G401 (cell line): ENCODE measurements around the gene CBL. TPM values are rescaled to one million over a fixed set of nuclear protein-coding genes. Genes with fewer than 3 reads are reported as not detected.
"Not testable (repeated sequence)": the region's sequence is repeated elsewhere in the genome, so short reads cannot be mapped to it uniquely, and the experiment has no call there.

ENCODE experiments used
- DNase-seq: peaks from one replicate; pipeline ENCODE4 v3.0.0-alpha.2; 2015; ENCODE audit warnings: low spot score
- in situ Hi-C: cut with HindIII; loops from 2 replicates; pipeline ENCODE4 v1.10.0; 2016; ENCODE audit warnings: low sequenced_read_pairs, mixed read lengths
- total RNA-seq: library from RNA; depleted of rRNA; stranded (reverse); fragments of >200 nt; shearing (Covaris generic); gene quantifications from 2 replicates; pipeline ENCODE4 v1.2.3, GENCODE V29; 2014; rRNA removed

Gene CBL
- total RNA-seq = 4.9 and 11.7 TPM in 2 replicates

DNA sequence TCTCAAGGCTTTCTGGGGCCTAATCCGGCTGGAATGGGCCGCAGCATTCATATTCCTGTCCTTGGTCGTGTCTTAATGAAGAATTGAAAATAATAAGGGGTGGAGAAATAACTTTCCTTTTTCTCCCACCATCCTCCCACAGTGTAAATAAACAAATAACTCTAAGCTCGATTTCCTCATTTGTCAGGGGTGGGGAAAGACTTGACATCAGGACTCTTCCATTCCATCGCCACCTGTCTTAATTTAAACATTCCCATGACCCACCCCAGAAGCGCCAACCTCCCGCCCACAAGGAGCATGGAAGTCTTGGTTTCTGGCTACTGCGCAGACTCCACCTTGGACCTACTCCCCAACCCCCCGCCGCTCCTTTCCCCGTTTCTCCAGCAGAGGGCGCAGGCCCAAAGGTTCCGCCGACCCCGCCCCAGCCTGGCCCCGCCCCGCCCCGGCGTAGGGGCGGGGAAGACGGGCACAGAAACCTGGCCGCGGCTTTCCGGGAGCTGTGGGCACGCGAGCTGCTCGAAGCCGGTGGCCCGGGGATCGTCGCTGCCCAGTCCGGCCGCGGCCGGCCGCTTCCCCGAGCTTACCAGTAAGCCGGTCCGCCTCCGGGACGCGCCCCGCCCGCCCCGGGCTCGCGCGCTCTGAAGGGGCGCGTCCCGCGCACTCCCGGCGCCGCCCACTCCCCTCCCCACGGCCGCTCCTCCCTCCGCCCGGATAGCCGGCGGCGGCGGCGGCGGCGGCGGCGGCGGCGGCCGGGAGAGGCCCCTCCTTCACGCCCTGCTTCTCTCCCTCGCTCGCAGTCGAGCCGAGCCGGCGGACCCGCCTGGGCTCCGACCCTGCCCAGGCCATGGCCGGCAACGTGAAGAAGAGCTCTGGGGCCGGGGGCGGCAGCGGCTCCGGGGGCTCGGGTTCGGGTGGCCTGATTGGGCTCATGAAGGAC, at the start of gene CBL:
CBL (plus strand) TSS at position 766 of the 937 bp plus-strand sequence; CDS start at position 845, 79 bp downstream.
- peak; percentile 94 for DNase-seq
- in situ Hi-C loops = no loop called here

DNA sequence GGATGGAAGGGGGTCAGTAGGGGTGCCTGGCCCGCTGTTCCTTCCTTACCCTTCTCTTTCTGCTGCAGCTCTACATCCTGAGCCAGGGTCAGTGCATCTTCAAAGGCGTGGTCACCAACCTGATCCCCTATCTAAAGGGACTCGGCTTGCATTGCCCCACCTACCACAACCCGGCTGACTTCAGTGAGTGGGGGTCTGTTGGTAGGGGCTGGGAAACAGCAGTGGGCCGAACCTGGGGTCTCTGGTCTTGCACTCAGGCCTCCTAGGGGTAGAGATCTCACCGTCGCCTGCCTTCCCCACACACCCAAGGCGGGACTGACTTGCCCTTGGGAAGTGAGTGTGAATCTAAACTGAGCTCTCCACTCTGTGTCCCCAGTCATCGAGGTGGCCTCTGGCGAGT, 49.6 kb upstream of the CBL start:
- in situ Hi-C loops = no loop called here
- no peak for DNase-seq

DNA sequence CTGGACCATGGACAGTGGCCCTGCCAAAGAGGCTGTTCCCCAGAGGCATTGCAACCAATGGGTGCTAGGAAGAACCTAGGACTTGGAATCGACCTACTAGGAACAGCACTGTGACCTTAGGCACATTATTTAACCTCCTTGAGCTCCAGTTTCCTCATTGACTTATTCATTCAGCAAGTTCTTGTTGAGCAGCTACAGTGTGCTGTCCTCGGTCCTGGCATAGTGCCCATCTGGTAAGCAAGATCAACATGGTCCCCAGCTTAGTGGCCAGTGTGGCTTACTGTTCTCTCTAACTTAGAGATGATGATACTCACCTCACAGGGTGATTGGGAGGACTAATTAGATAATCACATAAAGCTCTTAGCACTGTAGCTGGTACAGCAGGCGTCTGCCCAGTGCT, 49.1 kb upstream of the CBL start:
- no peak for DNase-seq
- in situ Hi-C loops = no loop called here

DNA sequence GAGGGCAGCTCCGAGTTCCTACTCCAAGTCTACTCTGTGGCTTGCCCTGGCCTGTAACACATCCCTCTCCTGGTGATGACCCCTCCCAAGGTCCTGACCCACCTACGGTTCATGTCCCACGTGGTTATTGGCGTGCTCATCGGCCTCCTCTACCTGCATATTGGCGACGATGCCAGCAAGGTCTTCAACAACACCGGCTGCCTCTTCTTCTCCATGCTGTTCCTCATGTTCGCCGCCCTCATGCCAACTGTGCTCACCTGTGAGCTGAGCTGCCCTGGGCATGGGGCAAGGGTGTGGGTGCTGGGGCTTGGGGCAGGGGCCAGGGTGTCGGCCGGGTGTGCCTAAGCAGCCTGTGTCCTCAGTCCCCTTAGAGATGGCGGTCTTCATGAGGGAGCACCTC, 47.7 kb upstream of the CBL start:
- in situ Hi-C loops = no loop called here
- no peak for DNase-seq

DNA sequence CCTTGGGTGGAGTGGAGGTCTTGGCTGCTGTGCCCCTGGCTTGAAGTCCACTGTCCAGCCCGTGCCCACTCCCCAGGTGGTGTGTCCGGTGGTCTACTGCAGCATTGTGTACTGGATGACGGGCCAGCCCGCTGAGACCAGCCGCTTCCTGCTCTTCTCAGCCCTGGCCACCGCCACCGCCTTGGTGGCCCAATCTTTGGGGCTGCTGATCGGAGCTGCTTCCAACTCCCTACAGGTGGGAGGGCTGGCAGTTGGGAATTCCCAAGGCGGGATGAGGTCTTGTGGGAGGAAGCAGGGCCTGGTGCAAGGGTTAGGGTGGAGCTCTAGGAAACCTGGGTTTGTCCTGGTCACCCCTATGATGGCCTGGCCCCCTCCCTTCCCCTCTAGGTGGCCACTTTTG, 46.0 kb upstream of the CBL start:
- in situ Hi-C loops = no loop called here
- DNase-seq = no peak

DNA sequence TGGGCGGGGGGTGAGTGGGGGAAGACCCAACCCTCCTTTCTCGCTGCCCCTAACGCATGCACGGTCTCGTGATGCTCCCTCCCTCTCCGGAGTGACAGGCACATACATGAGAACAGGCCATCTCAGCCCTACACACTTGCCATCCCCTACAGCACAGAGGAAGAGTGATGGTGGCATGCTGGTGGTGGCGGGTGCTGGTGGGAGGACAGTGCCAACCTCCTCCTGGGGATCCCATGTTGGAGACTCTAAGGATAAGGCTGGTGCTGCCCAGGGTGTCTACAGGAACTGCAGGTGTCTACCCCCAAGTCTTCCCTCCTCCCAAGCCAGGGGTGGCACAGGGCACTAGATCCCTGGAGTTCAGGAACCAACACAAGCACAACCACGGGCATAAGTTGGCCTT, 44.3 kb upstream of the CBL start:
- no peak for DNase-seq

DNA sequence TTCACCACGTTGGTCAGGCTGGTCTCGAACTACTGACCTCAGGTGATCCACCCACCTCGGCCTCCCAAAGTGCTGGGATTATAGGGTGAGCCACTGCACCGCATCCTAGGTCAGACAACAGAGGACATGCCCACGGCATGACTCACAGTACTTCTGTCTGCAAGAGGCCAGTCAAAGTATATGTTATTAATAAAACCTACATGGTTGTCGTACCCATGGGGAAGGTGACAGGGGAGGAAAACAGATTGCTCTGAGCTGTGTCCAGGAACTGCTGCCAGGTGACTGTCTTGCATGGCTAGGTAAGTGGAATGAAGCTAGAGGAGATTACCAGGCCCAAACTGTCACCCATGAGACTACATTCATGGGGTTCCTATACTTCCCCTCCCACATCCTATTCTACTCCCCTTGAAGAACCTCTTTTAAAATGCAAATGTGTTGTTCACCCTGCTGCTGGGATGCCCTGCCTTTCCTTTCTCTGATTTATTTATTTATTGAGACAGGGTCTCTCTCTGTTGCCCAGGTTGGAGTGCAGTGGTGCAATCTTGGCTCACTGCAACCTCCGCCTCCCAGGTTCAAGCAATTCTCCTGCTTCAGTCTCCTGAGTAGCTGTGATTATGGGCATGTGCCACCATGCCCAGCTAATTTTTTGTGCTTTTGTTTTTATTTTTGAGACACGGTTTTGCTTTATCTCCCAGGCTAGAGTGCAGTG, 39.6 kb upstream of the CBL start:
- in situ Hi-C loops = no loop called here
- peak; percentile 73 for DNase-seq

More for the DNA sequence above, 44.3 kb upstream of the CBL start:
- in situ Hi-C loops = no loop called here

DNA sequence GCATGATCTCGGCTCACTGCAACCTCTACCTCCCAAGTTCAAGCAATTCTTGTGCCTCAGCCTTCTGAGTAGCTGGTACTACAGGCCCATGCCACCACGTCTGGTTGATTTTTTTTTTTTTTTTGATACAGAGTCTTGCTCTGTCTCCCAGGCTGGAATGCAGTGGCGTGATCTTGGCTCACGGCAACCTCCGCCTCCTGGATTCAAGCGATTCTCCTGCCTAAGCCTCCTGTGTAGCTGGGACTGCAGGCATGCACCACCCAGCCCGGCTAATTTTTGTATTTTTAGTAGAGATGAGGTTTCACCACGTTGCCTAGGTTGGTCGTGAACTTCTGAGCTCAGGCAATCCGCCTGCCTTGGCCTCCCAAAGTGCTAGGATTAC, 39.1 kb upstream of the CBL start:
- not testable (repeated sequence) for DNase-seq

DNA sequence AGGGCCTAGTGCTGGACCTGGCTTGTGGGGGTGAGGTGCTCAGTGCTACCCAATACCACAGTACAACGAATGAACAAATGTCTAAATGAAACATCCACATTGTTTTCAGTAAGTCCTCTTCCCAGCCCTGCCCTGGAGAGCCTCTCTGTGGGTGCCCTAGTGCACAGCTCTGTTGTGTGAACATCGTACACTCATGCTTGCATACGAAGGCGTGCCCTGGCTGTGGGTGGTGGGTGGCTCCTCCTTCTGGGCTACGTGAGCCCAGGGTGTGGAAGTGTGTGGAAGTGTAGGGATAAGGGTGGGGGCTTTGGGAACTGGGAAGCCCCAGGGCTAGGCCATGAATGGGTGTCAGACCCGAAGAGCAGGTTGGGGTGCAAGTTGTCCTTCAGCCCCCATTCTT, 38.2 kb upstream of the CBL start:
- DNase-seq = no peak
- in situ Hi-C loops = no loop called here

More for the DNA sequence above, 39.1 kb upstream of the CBL start:
- in situ Hi-C loops = not testable (repeated sequence)

DNA sequence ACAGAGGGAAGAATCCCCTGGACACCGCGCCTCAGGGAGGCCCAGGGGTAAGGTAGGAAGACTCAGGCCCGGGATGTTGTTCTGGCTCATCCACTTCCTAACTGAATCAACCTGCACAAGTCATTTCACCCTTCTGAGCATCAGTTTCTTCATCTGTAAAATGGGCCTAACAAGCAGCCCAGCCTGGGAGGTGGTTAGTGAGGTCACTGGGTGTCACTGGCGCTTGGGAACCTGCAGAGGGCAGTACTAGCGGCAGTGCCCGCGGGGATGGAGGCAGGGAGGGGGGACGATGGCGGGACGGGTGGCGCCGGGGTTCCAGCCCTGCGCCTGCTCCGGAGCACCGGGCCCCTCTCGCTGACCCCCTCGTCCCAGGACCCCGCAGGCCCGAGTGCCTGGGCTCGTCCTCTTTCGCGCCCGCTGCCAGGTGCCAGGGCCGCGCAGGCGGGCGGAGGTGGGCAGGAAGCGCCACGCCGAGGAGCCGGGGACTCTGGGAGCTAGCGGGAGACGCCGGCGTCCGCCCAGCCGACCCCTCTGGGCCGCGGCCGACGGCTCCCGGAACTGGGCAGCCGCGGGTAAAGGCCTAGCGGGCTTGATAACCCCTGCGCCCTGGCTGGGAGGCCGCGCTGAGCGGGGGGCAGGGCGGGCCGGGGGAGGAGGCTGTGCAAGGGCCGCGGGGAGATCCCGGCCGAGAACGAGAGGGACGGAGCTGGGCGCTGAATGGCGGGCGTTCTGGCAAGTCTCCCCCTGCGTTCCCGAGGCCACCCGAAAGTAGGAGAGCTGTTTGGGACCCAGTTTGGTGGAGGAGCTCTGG, 37.5 kb upstream of the CBL start, which contains the start of gene NLRX1:
NLRX1 (plus strand) TSS at position 255 of the 811 bp plus-strand sequence. CDS start 2,679 bp downstream, outside the sequence.
- DNase-seq = peak; percentile 84
- in situ Hi-C loops = no loop called here

DNA sequence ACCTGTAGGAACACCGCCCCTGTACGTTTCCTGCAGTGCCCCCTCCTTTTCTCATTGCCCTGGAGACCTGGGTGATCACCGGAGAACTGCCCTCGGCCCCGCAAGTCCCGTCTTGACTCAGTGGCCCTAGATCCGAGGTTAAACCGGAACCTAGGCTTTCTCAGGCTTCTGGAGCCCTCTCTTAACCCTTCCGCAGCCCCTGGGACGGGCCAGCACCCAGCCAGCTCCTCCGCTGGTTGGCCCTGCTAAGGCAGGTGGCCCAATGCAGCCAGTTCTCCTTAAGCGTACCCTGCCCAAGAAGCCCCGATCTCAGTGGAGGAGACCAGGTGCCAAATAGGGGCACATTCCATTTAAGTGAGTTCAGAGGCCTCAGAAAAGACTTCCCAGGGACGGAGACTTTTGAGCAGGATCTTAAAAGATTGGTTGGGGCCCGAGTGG, 36.8 kb upstream of the CBL start:
- DNase-seq = peak; percentile 47
- in situ Hi-C loops = no loop called here

DNA sequence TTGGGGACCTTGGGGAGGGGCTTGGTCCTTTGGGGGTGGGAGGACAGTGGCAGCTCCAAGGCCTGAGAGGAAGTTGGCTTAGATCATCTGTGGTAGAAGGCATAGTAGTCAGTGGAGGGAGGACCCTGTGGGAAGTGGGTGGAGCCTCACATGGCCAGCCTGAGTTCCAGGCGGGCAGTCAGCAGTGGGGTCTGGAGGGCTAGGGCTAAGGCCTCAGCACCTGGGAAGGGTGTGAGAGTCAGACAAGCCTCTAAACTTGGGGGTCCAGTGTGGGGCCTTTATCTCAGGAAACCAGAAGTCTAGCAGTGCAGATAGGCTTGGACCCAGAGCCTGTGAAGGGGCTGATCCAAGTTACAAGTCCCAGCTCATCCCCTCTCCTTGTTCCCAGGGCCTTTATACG, 33.6 kb upstream of the CBL start:
- in situ Hi-C loops = no loop called here
- no peak for DNase-seq

DNA sequence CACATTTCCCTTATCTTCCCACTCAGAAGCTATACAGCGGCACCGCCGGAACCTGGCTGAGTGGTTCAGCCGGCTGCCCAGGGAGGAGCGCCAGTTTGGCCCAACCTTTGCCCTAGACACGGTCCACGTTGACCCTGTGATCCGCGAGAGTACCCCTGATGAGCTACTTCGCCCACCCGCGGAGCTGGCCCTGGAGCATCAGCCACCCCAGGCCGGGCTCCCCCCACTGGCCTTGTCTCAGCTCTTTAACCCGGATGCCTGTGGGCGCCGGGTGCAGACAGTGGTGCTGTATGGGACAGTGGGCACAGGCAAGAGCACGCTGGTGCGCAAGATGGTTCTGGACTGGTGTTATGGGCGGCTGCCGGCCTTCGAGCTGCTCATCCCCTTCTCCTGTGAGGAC, 32.7 kb upstream of the CBL start:
- in situ Hi-C loops = no loop called here
- DNase-seq = no peak

DNA sequence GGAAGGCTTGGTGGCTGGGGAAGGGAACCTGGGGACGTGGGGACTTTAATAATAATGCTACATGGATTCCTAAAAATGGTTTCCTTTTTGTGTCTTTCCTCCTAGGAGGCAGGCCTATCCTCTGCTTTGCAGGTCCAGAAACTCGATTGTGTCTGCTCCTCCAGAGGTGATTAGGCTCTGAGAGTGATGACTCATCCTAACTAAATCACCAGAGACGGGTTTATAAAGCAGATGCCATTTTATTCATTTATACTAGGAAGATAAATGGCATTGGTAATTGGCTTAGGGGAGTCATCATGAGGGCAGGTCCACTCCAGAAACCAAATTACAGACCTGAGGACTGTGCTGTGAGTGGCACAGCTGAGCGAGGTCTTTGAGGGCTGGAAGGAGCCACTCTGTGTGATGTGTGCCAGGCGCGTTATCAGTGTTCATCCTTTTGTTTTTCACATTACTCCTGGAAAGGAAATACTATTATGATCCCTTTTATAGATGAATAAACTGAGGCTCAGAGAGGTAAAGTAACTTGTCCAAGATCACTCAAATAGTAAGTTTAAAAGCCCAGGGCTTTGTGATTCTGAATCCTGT, 30.6 kb upstream of the CBL start:
- in situ Hi-C loops = no loop called here
- DNase-seq = no peak

DNA sequence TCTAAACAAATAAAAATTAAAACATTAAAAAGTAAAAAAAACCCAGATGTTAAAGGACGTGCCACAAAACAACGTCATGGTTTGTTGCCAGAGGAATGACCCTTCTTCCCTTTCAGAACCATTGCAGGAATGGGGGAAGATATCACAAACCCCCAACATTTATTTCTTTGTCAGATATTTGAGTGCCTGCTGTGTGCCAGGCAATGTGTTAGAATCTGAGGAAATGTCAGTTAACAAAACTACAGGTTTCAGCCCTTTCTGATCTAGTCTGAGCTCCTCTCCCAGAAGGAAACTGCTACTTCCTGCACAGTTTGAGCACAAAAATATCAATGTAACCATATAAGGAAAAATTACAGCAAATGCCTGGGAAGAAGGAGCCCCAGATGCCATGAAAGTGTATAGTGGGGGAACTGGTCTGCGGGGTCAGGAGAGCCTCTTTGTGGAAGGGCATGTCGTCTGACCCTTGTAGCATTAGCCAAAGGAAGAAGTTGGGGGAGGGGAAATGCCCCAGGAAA, 27.9 kb upstream of the CBL start:
- in situ Hi-C loops = no loop called here
- DNase-seq = no peak

DNA sequence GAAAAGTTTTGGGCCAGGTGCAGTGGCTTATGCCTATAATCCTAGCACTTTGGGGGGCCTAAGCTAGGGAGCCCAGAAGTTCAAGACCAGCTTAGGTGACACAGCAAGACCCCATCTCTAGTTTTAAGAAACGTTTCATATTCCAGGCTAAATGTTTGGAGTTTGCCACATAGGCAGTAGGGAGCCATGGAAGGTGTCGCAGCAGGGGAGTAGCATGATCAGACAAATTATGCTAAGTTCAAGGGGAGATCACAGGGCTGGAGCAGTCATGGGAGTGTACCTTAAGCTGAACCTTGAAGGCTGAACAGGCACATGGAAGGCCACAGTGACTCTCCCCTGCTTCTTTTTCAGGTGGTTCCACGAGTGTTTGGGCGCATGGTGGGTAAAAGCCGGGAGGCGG, 26.8 kb upstream of the CBL start:
- in situ Hi-C loops = no loop called here
- DNase-seq = no peak

DNA sequence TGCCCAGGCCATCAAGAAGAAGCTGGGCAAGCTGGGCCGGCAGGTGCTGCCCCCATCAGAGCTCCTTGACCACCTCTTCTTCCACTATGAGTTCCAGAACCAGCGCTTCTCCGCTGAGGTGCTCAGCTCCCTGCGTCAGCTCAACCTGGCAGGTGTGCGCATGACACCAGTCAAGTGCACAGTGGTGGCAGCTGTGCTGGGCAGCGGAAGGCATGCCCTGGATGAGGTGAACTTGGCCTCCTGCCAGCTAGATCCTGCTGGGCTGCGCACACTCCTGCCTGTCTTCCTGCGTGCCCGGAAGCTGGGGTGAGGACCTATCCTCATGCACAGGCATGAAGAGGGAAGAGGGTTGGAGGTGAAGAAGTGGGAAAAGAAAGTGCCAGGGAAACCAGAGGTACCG, 26.2 kb upstream of the CBL start:
- in situ Hi-C loops = no loop called here
- no peak for DNase-seq

DNA sequence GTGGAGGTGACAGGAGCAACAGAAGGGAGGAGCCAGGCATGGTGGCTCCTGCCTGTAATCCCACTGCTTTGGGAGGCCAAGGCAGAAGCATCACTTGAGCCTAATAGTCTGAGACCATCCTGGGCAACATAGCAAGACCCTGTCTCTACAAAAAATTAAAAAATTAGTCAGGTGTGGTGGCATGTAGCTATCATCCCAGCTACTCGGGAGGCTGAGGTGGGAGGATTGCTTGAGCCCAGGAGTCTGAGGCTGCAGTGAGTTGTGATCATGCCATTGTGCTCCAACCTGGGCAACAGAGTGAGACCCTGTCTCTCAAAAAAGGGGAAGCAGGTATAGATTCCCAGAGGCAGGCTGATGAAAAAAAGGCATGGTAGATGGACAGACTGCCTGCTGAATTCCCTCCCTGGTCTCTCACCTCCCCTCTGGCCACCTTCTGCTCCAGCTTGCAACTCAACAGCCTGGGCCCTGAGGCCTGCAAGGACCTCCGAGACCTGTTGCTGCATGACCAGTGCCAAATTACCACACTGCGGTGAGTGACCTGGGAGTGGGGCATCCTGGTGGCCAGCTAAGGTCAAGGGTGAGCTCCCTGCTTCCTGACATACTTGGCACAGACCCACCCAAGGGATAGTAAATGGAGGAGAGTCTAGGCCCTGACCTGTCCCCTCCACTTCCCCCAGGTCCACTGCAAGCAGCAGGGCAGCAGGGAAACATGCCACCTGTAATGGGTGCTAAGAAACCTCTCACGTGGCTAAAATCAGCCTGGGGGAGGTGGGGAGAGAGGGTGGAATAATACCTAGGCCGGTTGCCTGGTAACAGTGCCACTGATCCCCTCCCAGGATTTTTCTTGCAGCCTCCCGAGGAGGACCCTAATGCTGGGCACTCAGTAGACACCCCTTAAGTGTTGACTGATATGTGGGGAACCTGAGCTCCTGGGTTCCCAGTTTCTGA, 25.1 kb upstream of the CBL start:
- in situ Hi-C loops = no loop called here
- DNase-seq = no peak
